Mesendoderm (in vitro differentiated cells): Measurements from ENCODE around the gene EMC6.
"Not testable (repeated sequence)": the region's sequence is repeated elsewhere in the genome, so short reads cannot be mapped to it uniquely, and the experiment has no call there.

Experiments
- DNase-seq: peaks from one replicate; pipeline ENCODE4 v3.0.0; 2013
- H2AK5ac ChIP-seq: 2 replicates; pipeline ENCODE4 v1.6.1; 2013; ENCODE audit warnings: low read length, inconsistent platforms
- H2BK120ac ChIP-seq: 2 replicates; pipeline ENCODE4 v1.6.1; 2013; ENCODE audit warnings: low read depth, mild to moderate bottlenecking, low read length, moderate library complexity, mixed read lengths
- H2BK15ac ChIP-seq: replicated peaks from 2 replicates; pipeline ENCODE4 v1.6.1; 2013; ENCODE audit warnings: low read depth, mild to moderate bottlenecking, moderate library complexity
- H2BK5ac ChIP-seq: 2 replicates; pipeline ENCODE4 v1.6.1; 2013; ENCODE audit warnings: low read length, inconsistent platforms
- H3K18ac ChIP-seq: 2 replicates; pipeline ENCODE4 v1.6.1; 2013; ENCODE audit warnings: mild to moderate bottlenecking, low read length, mixed read lengths
- H3K23ac ChIP-seq: one replicate; pipeline ENCODE4 v1.6.1; 2013; ENCODE audit warnings: low read length
- H3K27ac ChIP-seq: 2 replicates; pipeline ENCODE4 v1.5.1; 2013; ENCODE audit warnings: low read depth, mild to moderate bottlenecking, inconsistent platforms, low read length, moderate library complexity
- H3K27me3 ChIP-seq: 2 replicates; pipeline ENCODE4 v1.6.1; 2013; ENCODE audit warnings: low read length, control low read depth, mild to moderate bottlenecking, inconsistent platforms; ENCODE audit not compliant: insufficient read depth, poor library complexity
- H3K36me3 ChIP-seq: 2 replicates; pipeline ENCODE4 v1.6.1; 2013; ENCODE audit warnings: low read length, inconsistent platforms; ENCODE audit not compliant: control insufficient read depth, insufficient read depth
- H3K4ac ChIP-seq: one replicate; pipeline ENCODE4 v1.6.1; 2013; ENCODE audit warnings: low read depth, mild to moderate bottlenecking, low read length, moderate library complexity
- H3K4me1 ChIP-seq: 2 replicates; pipeline ENCODE4 v1.6.1; 2013; ENCODE audit warnings: low read depth, low read length, inconsistent platforms; ENCODE audit not compliant: control insufficient read depth
- H3K4me2 ChIP-seq: 2 replicates; pipeline ENCODE4 v1.6.1; 2013; ENCODE audit warnings: low read length
- H3K4me3 ChIP-seq: 2 replicates; pipeline ENCODE4 v1.5.1; 2013; ENCODE audit warnings: mild to moderate bottlenecking, low read length
- H3K56ac ChIP-seq: one replicate; pipeline ENCODE4 v1.6.1; 2013; ENCODE audit warnings: low read length
- H3K79me1 ChIP-seq: 2 replicates; pipeline ENCODE4 v1.6.1; 2013; ENCODE audit warnings: low read length, inconsistent platforms
- H3K79me2 ChIP-seq: 2 replicates; pipeline ENCODE4 v1.6.1; 2013; ENCODE audit warnings: mild to moderate bottlenecking, low read length; ENCODE audit not compliant: control insufficient read depth, insufficient read depth
- H3K9ac ChIP-seq: 2 replicates; pipeline ENCODE4 v1.6.1; 2013; ENCODE audit warnings: low read length, inconsistent platforms
- H4K5ac ChIP-seq: one replicate; pipeline ENCODE4 v1.6.1; 2013; ENCODE audit warnings: low read length
- H4K8ac ChIP-seq: one replicate; pipeline ENCODE4 v1.6.1; 2013; ENCODE audit warnings: low read depth, mild to moderate bottlenecking, control low read depth, low read length, moderate library complexity
- WGBS: extraction: QIAGEN DNeasy Blood & Tissue Kit; methylation state at CpG from one replicate; pipeline ENCODE4 v1.1.7; 2013; ENCODE audit warnings: low lambda C conversion rate, missing lambda C conversion rate; ENCODE audit not compliant: insufficient coverage; ENCODE audit errors: extremely low coverage; 5-methylcytosine and 5-hydroxymethylcytosine counted together

The EMC6 gene

DNA sequence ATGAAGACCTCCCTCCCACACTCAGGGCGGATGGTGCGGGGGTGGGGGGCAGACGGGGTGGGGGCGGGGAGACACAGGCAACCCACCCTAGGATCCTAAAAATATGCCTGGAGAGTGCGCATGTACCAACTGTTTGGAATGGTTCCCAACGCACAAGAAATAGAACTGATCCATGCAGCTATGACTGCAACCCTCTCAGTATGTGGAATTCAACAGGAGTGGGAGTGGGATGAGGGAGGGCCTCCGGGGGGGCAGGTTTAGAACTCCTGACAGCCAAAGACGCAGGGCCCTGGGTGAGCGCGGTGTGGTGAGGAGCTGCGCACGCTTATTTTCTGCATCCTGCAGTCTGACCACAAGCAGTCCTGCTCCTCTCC is 28.5 kb downstream of the EMC6 start:
- H3K9ac ChIP-seq: no peak overlapping the region
- no peak overlapping the region for H3K4me3 ChIP-seq
- H2BK15ac ChIP-seq: no peak overlapping the region
- H2BK5ac ChIP-seq: no peak overlapping the region
- H3K79me2 ChIP-seq: no peaks in the 10 kb centered on the region
- H3K36me3 ChIP-seq: no peaks in the 10 kb centered on the region
- no peaks in the 10 kb centered on the region for H3K4me1 ChIP-seq
- no peak overlapping the region for H3K18ac ChIP-seq
- no peak overlapping the region for H2AK5ac ChIP-seq
- H4K8ac ChIP-seq: no peak overlapping the region
- no peak overlapping the region for H2BK120ac ChIP-seq
- DNase-seq: no peak
- no peak overlapping the region for H3K23ac ChIP-seq
- no peak overlapping the region for H3K4me2 ChIP-seq
- H3K4ac ChIP-seq: no peak overlapping the region
- peaks cover 29% of the 10 kb centered on the region for H3K27me3 ChIP-seq
- no peak overlapping the region for H4K5ac ChIP-seq
- WGBS: no CpG with 5 or more reads among the region's 12 CpGs
- H3K79me1 ChIP-seq: no peaks in the 10 kb centered on the region
- no peak overlapping the region for H3K56ac ChIP-seq
- H3K27ac ChIP-seq: no peak overlapping the region

DNA sequence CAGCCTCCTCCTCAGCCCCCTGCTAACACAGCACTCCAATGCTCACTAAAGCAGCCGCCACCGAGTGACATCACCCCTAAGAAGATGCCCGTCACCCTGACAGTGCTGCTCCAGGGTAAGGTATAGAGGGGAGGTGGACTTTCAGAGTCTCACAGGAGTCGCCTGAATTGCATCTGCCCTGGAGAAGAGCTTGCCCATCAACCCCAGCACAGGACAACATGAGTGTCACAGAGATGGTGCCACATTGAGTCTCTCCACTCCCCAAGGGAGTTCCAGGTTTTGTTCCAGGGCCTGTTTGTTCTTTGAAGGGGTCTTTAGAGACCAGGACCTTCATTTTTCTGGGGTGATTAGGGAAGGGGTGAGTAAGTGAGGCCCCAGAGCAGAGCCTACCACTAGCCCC is 29.5 kb downstream of the EMC6 start:
- H2BK120ac ChIP-seq: no peak overlapping the region
- H2BK15ac ChIP-seq: no peak overlapping the region
- H3K36me3 ChIP-seq: no peaks in the 10 kb centered on the region
- no peak for DNase-seq
- no peak overlapping the region for H2AK5ac ChIP-seq
- no peak overlapping the region for H4K5ac ChIP-seq
- no peak overlapping the region for H4K8ac ChIP-seq
- no peak overlapping the region for H3K4me3 ChIP-seq
- H3K4me1 ChIP-seq: no peaks in the 10 kb centered on the region
- no peak overlapping the region for H3K56ac ChIP-seq
- no peak overlapping the region for H3K18ac ChIP-seq
- no peak overlapping the region for H3K4me2 ChIP-seq
- no peak overlapping the region for H3K9ac ChIP-seq
- WGBS: no CpG with 5 or more reads among the region's 4 CpGs
- no peak overlapping the region for H3K23ac ChIP-seq
- H3K4ac ChIP-seq: no peak overlapping the region
- H3K27me3 ChIP-seq: peaks cover 29% of the 10 kb centered on the region
- H2BK5ac ChIP-seq: no peak overlapping the region
- no peak overlapping the region for H3K27ac ChIP-seq
- no peaks in the 10 kb centered on the region for H3K79me2 ChIP-seq
- no peaks in the 10 kb centered on the region for H3K79me1 ChIP-seq

DNA sequence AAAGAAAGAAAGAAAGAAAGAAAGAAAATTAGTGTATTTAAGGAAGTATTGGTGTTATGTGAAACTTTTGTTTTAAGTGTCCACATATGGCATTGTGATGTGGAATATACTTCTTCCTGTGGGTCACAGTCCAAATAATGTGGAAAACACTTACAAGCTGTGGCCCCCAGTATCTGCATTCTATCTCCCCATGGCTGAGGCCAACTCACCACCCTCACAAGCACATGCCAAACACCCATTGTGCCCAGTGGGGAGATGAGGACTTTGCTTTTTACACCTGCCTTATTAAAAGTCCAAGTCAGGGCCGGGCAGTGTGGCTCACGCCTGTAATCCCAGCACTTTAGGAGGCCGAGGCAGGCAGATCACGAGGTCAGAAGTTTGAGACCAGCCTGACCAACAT is 31.3 kb downstream of the EMC6 start:
- Histone ChIP-seq H2AK5ac (no peak overlapping the region), H3K4me3 (no peak overlapping the region), H3K36me3 (no peaks in the 10 kb centered on the region), H2BK15ac (no peak overlapping the region), H3K9ac (no peak overlapping the region), H4K5ac (no peak overlapping the region), H3K79me2 (no peaks in the 10 kb centered on the region), H3K79me1 (no peaks in the 10 kb centered on the region), H4K8ac (no peak overlapping the region), H3K23ac (no peak overlapping the region), H3K18ac (no peak overlapping the region), H3K4ac (no peak overlapping the region), H3K56ac (no peak overlapping the region), H3K4me2 (no peak overlapping the region), H3K4me1 (no peaks in the 10 kb centered on the region), H2BK120ac (no peak overlapping the region), H3K27me3 (peaks cover 24% of the 10 kb centered on the region), H2BK5ac (no peak overlapping the region), H3K27ac (no peak overlapping the region)
- no CpG with 5 or more reads among the region's 4 CpGs for WGBS
- no peak for DNase-seq

DNA sequence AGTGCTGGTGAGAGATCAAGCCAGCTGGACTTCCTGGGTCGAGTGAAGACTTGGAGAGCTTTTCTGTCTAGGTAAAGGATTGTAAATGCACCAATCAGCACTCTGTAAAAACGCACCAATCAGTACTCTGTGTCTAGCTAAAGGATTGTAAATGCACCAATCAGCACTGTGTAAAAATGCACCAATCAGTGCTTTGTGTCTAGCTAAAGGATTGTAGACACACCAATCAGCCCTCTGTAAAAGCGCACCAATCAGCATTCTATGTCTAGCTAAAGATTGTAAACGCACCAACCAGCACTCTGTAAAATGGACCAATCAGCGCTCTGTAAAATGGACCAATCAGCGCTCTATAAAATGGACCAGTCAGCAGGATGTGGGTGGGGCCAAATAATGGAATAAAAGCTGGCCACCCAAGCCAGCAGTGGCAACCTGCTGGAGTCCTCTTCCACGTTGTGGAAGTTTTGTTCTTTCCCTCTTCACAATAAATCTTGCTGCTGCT is 33.5 kb downstream of the EMC6 start:
- not testable (repeated sequence) for H3K4me3 ChIP-seq, DNase-seq, H3K27ac ChIP-seq, H4K8ac ChIP-seq, H3K4me2 ChIP-seq, H3K23ac ChIP-seq, H3K27me3 ChIP-seq, H3K56ac ChIP-seq, H3K9ac ChIP-seq, H4K5ac ChIP-seq, H2AK5ac ChIP-seq, H3K79me2 ChIP-seq, H3K36me3 ChIP-seq, H2BK15ac ChIP-seq, H2BK120ac ChIP-seq, H3K79me1 ChIP-seq, H3K4ac ChIP-seq, H3K18ac ChIP-seq, H2BK5ac ChIP-seq, H3K4me1 ChIP-seq
- WGBS: no CpG with 5 or more reads among the region's 7 CpGs

DNA sequence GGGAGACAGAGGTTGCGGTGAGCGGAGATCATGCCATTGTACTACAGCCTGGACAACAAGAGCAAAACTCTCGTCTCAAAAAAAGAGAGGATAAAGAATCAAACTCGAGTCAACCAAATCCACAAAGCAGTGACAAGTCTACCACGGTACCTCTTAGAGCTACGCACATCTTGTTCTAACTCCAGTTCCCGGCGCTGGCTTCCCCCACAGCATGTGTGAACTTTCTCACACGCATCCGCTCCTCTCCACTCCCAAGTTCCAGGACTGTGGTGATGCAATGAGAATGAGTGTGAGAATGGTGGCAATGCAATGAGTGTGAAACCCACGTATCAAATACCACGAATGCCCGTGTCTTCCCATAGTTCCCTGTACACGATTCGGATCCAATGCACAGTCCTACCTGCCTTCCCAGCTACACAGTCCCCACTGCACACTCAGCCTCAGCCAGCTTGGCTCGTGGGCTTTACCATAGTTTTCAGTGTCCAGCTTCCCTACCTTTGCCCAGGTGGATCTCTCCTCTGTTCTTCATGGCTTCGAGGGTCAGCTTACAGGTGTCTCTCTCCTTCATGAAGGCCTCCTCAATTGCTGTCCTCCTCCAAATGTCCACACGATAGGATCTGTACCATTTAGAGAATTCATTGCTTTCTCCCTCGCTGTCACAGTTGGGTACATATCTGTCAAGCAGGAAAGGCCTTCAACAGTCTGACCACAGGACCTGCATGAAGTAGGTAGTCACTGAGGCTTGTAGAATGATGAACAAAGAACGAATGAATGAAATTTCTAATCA is 36.5 kb downstream of the EMC6 start:
- Histone ChIP-seq H3K9ac (no peak overlapping the region), H2BK5ac (no peak overlapping the region), H4K5ac (no peak overlapping the region), H3K79me1 (no peaks in the 10 kb centered on the region), H4K8ac (no peak overlapping the region), H3K79me2 (no peaks in the 10 kb centered on the region), H2BK15ac (no peak overlapping the region), H3K27ac (no peak overlapping the region), H2BK120ac (no peak overlapping the region), H3K36me3 (no peaks in the 10 kb centered on the region), H3K4me2 (no peak overlapping the region), H2AK5ac (no peak overlapping the region), H3K27me3 (no peaks in the 10 kb centered on the region), H3K18ac (no peak overlapping the region), H3K4me3 (no peak overlapping the region), H3K23ac (no peak overlapping the region), H3K56ac (no peak overlapping the region), H3K4ac (no peak overlapping the region), H3K4me1 (no peaks in the 10 kb centered on the region)
- no CpG with 5 or more reads among the region's 20 CpGs for WGBS
- no peak for DNase-seq

DNA sequence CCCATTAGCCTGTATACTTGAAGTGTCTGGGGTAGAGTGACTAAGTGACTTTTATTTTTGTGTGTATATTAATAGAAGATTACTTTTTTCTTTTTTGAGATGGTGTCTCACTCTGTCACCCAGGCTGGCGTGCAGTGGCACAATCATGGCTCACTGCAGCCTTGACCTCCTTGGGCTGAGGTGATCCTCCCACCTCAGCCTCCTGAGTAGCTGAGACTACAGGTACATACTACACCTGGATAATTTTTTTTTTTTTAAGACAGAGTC is 37.0 kb downstream of the EMC6 start:
- H2BK120ac ChIP-seq, H3K4me1 ChIP-seq, H3K79me2 ChIP-seq, DNase-seq, H3K27me3 ChIP-seq, H3K36me3 ChIP-seq, H3K79me1 ChIP-seq, H3K27ac ChIP-seq, H2AK5ac ChIP-seq, H4K5ac ChIP-seq, H3K9ac ChIP-seq, H4K8ac ChIP-seq, H3K4me3 ChIP-seq, H3K23ac ChIP-seq, H3K4me2 ChIP-seq, H3K56ac ChIP-seq, H2BK5ac ChIP-seq, H3K18ac ChIP-seq, H3K4ac ChIP-seq, H2BK15ac ChIP-seq: not testable (repeated sequence)
- no CpG with 5 or more reads among the region's 1 CpG for WGBS
